HG02938 (cell line): ENCODE measurements around the gene PSD.

Source experiments
- ATAC-seq: cut with Tn5 transposase; IDR thresholded peaks from one replicate; pipeline ENCODE4 v1.9.1; 2021; ENCODE audit warnings: mild to moderate bottlenecking, moderate library complexity; ENCODE audit not compliant: unreplicated experiment

The PSD gene

DNA sequence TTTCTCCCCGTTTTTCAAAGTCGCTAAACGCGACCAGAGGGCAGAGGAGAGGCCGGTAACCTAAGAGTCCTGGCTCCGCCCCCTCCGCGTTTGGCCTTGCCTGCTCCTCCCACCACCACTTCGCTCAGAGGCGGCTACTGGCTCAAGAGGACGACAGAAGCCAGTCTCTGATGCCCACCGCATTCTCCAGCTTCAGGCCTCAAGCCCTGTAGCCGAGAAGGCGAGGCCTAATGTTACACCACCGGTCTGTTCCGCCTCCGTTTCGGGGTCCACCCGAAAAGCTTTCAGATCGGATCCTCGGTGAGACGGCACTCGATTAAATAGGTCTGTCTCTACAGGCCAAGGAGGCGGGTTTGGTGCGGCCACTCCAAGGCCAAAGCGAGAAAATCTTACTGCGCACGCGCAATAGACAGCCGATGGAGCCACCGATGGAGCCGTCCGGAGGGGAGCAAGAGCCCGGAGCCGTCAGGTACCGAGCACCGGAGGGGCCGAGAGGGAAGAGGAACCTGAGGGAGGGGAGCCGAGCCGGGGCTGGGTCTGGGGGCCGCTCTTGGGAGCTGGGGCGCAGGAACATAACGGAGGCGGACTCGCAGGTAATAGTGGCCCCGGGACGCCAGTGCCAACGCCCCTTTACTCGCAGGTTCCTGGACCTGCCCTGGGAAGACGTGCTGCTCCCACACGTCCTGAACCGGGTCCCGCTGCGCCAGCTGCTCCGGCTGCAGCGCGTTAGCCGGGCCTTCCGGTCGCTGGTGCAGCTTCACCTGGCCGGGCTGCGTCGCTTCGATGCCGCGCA lies 2.3 kb upstream of the PSD start, which contains the start of gene FBXL15:
Gene FBXL15 (plus strand): TSS at position 123 of the 793 bp plus-strand sequence. CDS start 294 bp downstream, at position 417.
- peak; percentile 58 for ATAC-seq

DNA sequence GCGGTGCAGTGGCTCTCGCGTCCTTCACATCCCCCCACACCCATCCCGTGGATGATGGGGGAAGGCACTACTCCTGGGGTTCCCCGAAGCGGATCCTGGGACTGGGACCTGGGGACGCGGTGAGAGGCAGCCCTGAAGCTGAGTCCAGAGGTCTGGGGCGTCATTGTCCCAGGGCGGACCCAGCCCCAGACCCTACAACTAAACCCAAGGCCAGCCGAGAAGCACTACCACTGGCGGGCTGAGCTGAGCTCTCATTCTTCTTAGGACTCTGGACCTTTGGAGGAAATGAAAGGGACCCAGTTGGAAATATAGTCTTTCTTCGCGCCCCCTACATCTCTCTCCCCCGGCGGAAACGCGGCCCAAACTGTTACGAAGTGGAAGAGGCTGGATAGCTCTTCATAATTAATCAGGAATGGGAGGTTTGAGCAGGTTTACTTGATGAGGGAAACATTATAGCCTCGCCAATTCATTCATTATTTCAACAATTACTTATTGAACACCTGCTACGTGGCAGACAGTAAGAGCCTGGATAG lies 1.7 kb upstream of the PSD start:
- ATAC-seq = no peak

DNA sequence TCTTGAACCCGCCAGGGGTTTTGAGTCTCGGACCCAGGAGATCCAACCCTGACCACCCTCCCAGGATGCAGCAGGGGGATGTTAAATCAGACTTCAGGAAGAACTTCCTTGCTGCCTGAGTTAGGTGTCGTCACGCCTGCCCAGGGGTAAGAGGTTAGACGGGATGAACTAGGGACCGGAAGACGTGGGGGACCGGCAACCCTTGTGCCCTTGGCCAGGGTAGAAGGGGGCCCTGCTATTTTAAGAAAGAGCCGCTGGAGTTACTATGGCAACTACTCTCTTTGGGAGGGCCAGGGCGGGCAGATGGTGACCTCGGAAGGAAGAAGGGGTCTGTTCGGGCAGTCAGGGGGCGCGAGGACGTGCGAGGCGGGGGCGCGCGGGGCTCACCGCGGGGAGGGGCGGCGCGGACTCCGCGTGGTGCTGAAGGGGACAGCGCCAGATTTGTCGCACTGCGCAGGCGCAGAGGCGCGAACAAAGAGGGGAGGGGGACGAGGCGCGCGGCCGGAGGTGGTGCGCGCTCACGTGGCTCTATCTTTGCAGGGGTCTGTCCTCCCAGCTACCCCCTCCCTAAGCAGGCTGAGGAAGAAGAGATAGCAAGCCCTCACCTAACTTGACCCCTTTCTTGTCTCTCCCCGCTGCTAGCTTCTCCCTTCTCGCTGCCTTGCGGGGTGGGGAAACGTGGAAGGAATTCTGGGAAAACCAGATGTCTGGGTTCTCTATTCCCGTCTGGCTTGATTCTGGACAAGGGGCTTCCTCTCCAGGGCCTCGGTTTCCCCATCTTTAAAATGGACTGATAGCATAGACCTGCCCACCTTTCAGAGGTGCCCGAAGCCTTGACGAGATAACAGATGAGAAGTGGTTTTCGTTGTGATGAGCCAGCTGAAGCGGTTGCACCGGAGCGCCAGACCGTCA lies 940 bp upstream of the PSD start:
- ATAC-seq = no peak

DNA sequence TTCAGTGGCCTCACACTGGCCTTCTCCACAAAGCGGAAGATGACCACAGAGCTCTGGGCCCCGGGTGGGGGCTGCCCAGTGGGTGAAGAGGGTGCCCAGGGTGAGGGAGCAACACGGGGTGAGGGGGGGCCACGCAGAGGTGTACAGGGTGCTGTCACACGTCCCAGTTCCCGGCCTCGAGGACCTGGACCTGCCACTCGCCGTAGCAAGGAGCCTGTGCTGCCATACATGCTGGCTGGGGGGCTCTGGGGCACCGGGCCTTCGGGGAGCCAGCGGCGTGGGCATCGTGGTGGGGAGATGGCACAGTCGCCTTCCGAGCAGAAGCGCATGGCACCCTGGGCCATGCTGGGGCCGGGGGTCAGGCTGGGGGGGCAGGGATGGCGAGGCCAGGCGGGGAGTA lies 1.9 kb downstream of the PSD start:
- no peak for ATAC-seq

DNA sequence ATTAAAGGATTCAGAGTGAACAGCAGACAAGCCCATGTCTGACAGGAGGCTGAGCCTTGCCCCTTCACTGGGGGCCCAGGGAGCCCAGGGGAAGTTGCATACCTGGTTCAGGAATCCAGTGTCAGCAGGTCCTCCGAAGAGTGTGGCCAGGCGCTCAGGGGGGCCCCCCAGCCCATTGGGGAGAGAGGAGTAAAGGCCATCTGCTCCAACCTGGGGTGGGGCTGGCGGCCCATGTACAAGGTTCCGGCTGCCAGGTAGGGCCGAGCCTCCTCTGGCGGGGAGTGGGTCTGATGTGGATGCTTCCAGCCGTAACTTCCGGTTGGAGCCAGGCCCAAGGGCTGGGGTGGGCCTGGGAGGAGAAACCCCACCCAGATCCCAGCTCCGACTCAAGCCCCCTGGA lies 2.3 kb downstream of the PSD start:
- no peak for ATAC-seq

GRCh38 chr10:102414749-102415148 lies 3.8 kb downstream of the PSD start:
- no peak for ATAC-seq

DNA sequence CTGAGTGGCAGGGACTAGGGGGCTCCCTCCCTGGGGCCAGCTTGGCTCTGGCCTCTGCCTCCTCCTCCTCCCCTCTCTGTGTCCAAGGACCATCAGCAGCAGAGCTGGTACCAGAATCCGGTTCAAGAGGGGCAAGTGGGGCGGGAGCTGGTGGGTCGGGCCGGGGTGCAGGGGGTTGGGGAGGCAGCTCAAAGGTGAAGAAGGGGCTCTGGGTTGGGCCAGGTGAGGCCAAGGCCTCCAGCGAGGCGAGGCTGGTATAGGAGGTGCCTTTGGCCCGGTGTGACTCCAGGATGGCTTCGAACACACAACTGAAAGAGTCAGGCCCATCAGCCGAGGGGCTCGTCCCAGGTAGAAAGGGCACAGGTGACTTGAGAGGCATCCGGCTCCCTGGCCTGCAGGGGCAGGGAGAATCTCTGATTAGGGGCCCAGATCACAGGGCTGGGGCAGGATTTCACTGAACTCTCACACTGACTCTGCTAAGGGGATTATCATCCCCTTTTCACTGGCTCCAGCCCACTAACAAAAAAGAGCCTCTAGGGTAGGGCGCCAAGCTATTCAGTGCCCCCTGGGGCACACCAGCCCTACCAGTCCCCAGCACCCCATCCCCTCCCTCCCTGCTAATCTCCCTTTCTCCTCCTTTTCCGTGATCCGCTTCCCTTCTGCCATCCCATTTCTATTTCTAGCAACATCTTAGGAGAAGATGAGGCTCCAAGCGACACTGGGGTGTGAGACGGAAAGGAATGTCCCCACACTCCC lies 4.6 kb downstream of the PSD start:
- ATAC-seq = no peak

DNA sequence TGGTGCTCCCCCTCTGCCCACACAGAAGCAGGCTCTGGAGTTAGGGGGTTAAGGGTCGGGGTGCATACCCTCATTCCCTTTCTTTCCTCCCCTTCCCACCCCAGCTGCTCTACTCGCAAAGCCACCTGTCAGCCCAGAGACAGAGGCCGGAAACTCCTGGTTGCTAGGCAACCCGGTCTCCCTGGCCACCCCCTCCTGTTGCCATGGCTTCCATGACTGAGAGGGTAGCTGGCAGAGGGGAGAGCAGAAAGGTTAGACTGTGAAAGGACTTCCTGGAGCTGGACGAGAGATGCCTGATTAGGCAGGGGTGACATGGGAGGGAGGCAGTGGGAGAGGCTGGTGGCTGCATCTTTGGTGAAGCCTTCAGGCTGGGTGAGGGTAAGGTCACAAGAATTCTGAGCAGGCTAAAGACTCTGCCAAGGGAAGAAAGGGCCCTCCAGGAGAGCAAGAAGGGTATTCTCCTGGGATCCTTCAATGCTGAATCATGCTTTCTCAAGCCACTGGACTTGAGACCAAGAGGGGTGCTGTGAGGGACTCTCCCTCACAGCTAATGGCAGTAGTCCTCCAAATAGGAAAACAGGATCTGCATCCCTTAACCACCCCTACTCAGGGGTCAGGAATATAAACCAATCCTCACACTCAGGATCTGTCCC lies 5.4 kb downstream of the PSD start:
- ATAC-seq = no peak

- ATAC-seq = no peak
These were observed 6.3 kb downstream of the PSD start for GRCh38 chr10:102412293-102412692.

GRCh38 chr10:102411341-102412255 lies 7.0 kb downstream of the PSD start:
- no peak for ATAC-seq

GRCh38 chr10:102410429-102411073 lies 8.0 kb downstream of the PSD start:
- no peak for ATAC-seq

- no peak for ATAC-seq
These were observed 8.8 kb downstream of the PSD start for GRCh38 chr10:102409604-102410428.

- ATAC-seq = no peak
These were observed 9.6 kb downstream of the PSD start for GRCh38 chr10:102408728-102409603.

DNA sequence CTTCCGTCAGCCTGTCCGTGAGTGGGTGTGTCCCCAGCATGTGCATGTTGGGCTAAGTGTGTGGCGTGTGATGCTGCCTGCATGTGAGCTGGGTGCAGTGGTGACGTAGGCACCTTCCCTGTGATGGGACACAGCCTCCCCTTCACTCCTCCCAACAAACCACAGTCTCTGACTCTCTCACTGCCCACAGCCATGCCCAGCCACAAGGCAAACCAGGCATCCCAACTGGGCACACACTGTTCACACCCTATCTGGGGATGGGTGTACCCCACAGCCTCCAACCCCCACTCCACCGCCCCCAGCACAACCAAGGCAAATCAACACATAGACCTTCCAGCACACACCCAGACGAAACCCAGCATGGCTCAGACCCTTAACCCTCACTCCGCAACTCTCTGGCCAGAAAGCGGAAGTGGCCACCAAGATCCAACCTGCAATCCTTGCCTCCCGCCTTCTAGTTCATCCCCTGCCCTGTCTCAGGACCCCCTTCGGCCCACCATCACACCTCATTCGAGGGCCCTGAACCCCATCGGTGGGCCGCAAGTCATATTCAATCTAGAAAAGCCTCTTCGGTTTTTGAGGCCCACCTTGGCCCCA lies 10.4 kb downstream of the PSD start:
- no peak for ATAC-seq

GRCh38 chr10:102407425-102408130 lies 11.0 kb downstream of the PSD start:
- ATAC-seq = no peak

GRCh38 chr10:102406815-102407214 lies 11.8 kb downstream of the PSD start:
- ATAC-seq = no peak
